ENCODE measurements around the gene SPECC1.
"Not testable (repeated sequence)": the region's sequence is repeated elsewhere in the genome, so short reads cannot be mapped to it uniquely, and the experiment has no call there.

SPECC1 gene

DNA sequence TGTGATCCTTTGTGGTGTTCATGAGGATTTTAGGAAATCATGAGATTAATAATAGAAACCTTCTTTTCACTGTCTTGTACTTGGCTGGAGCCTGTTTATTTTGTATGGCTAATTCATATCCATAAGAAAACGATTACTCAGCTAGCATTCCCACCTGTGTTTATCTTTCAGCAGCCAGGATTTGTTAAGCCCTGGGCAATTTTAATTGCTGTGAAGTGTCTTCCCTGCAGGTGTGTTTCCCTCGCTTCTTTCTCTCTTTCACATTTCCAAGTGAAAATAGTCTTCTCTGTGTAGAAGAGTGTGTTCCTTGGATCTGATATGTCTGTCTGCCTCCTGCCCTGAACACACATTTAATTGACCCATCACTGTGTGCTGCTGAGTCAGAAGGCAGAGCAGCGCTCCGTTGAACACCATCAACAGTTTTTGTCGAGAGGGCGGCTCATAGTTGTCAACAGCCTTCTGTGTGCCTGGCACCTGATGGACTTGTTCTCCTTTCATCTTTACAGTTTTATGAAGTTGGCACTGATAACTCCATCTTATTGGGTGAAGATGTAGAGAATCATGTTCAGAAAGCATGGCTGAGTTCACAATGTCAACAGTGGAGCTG lies 83.2 kb downstream of the SPECC1 start:
- H3K4me1 ChIP-seq (ENCODE audit: control insufficient read depth in 5 of 5, insufficient read depth in 5 of 5, low read length in 5 of 5), result peaks cover 0 to 70% (median 56%) of the 10 kb centered on the region in 5 donors

DNA sequence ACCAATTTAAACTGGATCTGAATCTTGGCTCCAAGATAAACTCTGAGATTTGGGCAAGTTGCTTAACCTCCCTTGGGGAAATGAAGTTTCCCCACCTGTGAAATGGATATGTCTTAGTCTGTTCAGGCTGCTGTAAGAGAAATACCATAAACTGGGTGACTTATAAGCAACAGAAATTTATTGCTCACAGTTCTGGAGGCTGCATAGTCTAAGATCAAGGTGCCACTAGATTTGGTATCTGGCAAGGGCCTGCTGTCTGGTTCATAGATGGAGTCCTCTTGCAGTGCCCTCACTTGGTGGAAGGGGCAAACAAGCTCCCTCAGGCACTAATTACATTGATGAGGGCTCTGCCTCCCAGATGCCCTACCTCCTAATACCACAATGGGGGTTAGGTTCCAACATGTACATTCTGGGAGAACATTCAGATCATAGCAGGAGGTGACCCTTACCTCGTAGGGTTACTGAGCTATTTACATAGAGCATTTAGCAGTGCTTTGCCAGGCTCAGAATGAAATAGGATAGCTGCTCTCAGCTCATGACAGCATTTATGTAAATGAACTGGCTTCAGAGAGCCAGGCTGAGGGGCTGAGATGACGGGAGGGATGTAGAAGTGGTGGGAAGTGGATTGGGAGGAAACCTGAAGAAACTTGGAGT lies 83.9 kb downstream of the SPECC1 start:
- Histone ChIP-seq H3K4me1 (ENCODE audit: control insufficient read depth in 5 of 5, insufficient read depth in 5 of 5, low read length in 5 of 5) (peaks cover 0 to 66% (median 53%) of the 10 kb centered on the region in 5 donors), H3K4me3 (ENCODE audit: low read depth in 1 of 5, low read length in 5 of 5) (no peak overlapping the region), H3K9ac (ENCODE audit: low read length in 5 of 5) (no peak overlapping the region), H3K36me3 (ENCODE audit: control insufficient read depth in 5 of 5, insufficient read depth in 5 of 5, low read length in 5 of 5) (peaks cover 0 to 15% (median 13%) of the 10 kb centered on the region in 5 donors), H3K9me3 (ENCODE audit: control insufficient read depth in 5 of 5, low read length in 5 of 5) (no peaks in the 10 kb centered on the region), H3K27me3 (ENCODE audit: control insufficient read depth in 5 of 5, insufficient read depth in 4 of 5, low read length in 5 of 5) (no peaks in the 10 kb centered on the region), H3K27ac (ENCODE audit: low read depth, low read length) (peak overlapping the region; percentile 82)

More for the DNA sequence above, 83.2 kb downstream of the SPECC1 start:
- Histone ChIP-seq H3K4me3 (ENCODE audit: low read depth in 1 of 5, low read length in 5 of 5) (no peak overlapping the region), H3K27ac (ENCODE audit: low read depth, low read length) (peak overlapping the region; percentile 82), H3K36me3 (ENCODE audit: control insufficient read depth in 5 of 5, insufficient read depth in 5 of 5, low read length in 5 of 5) (peaks cover 0 to 8% (median 6%) of the 10 kb centered on the region in 5 donors), H3K27me3 (ENCODE audit: control insufficient read depth in 5 of 5, insufficient read depth in 4 of 5, low read length in 5 of 5) (no peaks in the 10 kb centered on the region), H3K9me3 (ENCODE audit: control insufficient read depth in 5 of 5, low read length in 5 of 5) (no peaks in the 10 kb centered on the region), H3K9ac (ENCODE audit: low read length in 5 of 5) (peak overlapping the region in 3 of 5 donors; percentile 12 to 60 (median 45))

DNA sequence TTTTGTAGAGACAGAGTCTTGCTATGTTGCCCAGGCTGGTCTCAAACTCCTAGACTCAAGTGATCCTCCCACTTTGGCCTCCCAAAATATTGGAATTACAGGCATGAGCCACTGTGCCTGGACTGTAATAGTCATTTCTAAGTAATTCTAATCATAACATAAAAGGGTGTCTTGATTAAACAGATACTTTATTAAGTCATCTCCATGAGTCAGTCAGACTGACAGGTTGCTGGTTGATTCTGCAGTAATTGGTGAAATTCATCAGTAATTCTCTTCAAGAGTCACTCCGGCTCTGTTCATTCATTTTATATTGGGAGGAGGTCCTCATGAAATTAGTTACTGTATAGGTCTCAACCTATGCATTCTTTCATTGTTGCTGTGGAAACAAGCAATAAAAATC lies 85.6 kb downstream of the SPECC1 start:
- Histone ChIP-seq H3K4me1 (ENCODE audit: control insufficient read depth in 5 of 5, insufficient read depth in 5 of 5, low read length in 5 of 5) (peaks cover 0 to 64% (median 49%) of the 10 kb centered on the region in 5 donors), H3K9ac (ENCODE audit: low read length in 5 of 5) (no peak overlapping the region), H3K9me3 (ENCODE audit: control insufficient read depth in 5 of 5, low read length in 5 of 5) (no peaks in the 10 kb centered on the region), H3K36me3 (ENCODE audit: control insufficient read depth in 5 of 5, insufficient read depth in 5 of 5, low read length in 5 of 5) (peaks cover 0 to 22% (median 22%) of the 10 kb centered on the region in 5 donors), H3K27ac (ENCODE audit: low read depth, low read length) (peak overlapping the region; percentile 18), H3K27me3 (ENCODE audit: control insufficient read depth in 5 of 5, insufficient read depth in 4 of 5, low read length in 5 of 5) (no peaks in the 10 kb centered on the region), H3K4me3 (ENCODE audit: low read depth in 1 of 5, low read length in 5 of 5) (peak overlapping the region in 1 of 5 donors; percentile 23)

DNA sequence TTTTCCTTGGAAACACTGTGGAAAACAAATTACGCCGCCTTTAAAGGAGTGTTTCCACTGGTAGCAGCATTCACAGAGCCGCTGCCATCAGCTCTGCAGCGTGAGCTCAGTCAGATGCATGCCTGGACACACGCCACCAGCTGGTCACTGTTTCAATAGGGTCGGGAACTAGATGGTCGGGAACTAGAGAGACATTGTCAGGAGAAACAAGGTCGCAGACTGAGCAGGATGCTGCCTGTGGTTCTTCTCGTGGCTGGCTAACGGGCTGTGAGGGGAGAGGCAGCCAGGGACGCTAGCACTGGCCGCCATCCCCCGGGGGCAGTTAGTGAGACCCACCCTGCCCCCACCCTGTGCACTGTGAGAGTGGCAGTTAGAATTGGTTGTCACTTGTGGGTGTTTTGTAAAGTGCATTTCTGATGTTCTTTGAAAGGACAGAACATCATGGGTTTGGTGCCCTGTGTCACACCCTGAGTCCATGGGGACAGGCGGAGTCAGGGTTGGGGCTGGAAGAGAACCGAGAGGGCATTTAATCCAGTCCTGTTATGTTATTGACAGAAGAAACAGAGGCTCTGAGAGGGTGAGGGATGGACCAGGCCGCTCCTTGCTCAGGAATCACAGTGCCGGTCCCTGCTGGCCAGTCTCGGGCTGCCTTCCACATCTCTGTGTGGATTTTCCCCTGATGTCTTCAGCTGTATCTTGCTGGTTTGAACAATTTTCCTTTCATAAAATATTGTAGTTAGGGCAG lies 86.3 kb downstream of the SPECC1 start:
- peak overlapping the region in 2 of 5 donors; percentile 18 to 57 for H3K9ac ChIP-seq (ENCODE audit: low read length in 5 of 5)
- H3K9me3 ChIP-seq (ENCODE audit: control insufficient read depth in 5 of 5, low read length in 5 of 5), result no peaks in the 10 kb centered on the region
- peaks cover 0 to 58% (median 41%) of the 10 kb centered on the region in 5 donors for H3K4me1 ChIP-seq (ENCODE audit: control insufficient read depth in 5 of 5, insufficient read depth in 5 of 5, low read length in 5 of 5)
- H3K36me3 ChIP-seq (ENCODE audit: control insufficient read depth in 5 of 5, insufficient read depth in 5 of 5, low read length in 5 of 5), result peaks cover 0 to 22% (median 22%) of the 10 kb centered on the region in 5 donors
- no peaks in the 10 kb centered on the region for H3K27me3 ChIP-seq (ENCODE audit: control insufficient read depth in 5 of 5, insufficient read depth in 4 of 5, low read length in 5 of 5)
- peak overlapping the region; percentile 18 for H3K27ac ChIP-seq (ENCODE audit: low read depth, low read length)
- H3K4me3 ChIP-seq (ENCODE audit: low read depth in 1 of 5, low read length in 5 of 5), result peak overlapping the region; percentile 23 to 62 (median 41)

DNA sequence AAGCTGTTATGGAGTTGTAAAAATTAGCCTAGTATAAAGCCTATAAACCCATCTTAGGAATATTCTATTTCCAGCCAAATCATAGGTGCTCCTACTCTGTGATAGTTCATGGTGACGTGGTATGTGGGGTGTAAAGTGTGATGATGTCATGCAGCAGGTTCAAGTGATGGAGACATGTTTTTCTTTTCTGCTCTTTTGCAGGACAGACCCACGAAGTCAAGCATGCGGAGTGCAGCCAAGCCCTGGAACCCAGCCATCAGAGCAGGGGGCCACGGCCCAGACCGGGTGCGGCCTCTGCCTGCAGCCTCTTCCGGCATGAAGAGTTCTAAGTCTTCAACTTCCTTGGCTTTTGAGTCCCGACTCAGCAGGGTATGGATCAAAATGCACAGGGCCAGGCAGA lies 87.3 kb downstream of the SPECC1 start:
- no peaks in the 10 kb centered on the region for H3K9me3 ChIP-seq (ENCODE audit: control insufficient read depth in 5 of 5, low read length in 5 of 5)
- no peaks in the 10 kb centered on the region for H3K27me3 ChIP-seq (ENCODE audit: control insufficient read depth in 5 of 5, insufficient read depth in 4 of 5, low read length in 5 of 5)
- H3K4me1 ChIP-seq (ENCODE audit: control insufficient read depth in 5 of 5, insufficient read depth in 5 of 5, low read length in 5 of 5), result peaks cover 0 to 49% (median 33%) of the 10 kb centered on the region in 5 donors
- peaks cover 0 to 23% (median 22%) of the 10 kb centered on the region in 5 donors for H3K36me3 ChIP-seq (ENCODE audit: control insufficient read depth in 5 of 5, insufficient read depth in 5 of 5, low read length in 5 of 5)
- H3K4me3 ChIP-seq (ENCODE audit: low read depth in 1 of 5, low read length in 5 of 5), result no peak overlapping the region
- no peak overlapping the region for H3K9ac ChIP-seq (ENCODE audit: low read length in 5 of 5)
- H3K27ac ChIP-seq (ENCODE audit: low read depth, low read length), result no peak overlapping the region

DNA sequence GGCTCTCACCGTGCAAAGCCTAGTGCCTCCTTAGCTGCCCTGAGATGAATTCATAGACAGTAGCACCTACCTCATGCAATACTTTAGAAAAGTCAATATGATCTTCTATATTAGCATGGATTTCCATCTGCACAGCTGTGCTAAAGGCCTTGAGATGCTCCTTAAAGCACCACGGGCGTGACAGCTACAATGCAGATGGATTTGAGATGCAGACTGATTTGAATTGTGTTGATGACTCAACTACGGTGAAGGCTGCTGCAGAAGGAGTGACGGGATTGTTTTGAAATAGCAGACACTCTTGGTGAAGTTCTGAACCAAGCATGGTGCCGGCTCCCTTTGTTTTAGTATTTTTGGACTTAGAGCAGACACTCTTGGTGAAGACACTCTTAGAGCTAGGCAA lies 88.2 kb downstream of the SPECC1 start:
- H3K4me1 ChIP-seq (ENCODE audit: control insufficient read depth in 5 of 5, insufficient read depth in 5 of 5, low read length in 5 of 5), result peaks cover 0 to 40% (median 24%) of the 10 kb centered on the region in 5 donors
- H3K4me3 ChIP-seq (ENCODE audit: low read depth in 1 of 5, low read length in 5 of 5), result no peak overlapping the region
- H3K36me3 ChIP-seq (ENCODE audit: control insufficient read depth in 5 of 5, insufficient read depth in 5 of 5, low read length in 5 of 5), result peaks cover 0 to 32% (median 22%) of the 10 kb centered on the region in 5 donors
- H3K27ac ChIP-seq (ENCODE audit: low read depth, low read length), result no peak overlapping the region
- no peak overlapping the region for H3K9ac ChIP-seq (ENCODE audit: low read length in 5 of 5)
- H3K9me3 ChIP-seq (ENCODE audit: control insufficient read depth in 5 of 5, low read length in 5 of 5), result no peaks in the 10 kb centered on the region
- H3K27me3 ChIP-seq (ENCODE audit: control insufficient read depth in 5 of 5, insufficient read depth in 4 of 5, low read length in 5 of 5), result no peaks in the 10 kb centered on the region

DNA sequence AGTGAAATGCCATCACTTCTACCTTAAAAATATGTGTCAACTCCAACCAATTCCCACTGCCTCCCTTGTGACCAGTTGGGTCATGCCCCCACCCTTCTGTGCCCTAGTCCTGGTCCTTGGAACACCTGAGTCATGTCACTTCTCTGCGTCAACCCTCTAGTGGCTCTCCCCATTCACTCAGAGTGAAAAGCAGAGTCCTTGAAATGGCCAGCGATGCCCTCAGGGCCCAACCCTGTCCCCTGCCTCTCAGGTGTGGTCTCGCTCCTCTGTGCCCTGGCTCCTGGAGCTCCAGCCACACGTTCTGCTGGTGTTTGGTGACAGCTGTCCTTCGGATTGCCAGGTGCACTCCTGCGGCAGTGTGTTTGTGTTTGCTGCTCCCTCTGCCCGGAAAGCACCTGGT lies 89.2 kb downstream of the SPECC1 start:
- H3K27ac ChIP-seq (ENCODE audit: low read depth, low read length), result no peak overlapping the region
- no peaks in the 10 kb centered on the region for H3K9me3 ChIP-seq (ENCODE audit: control insufficient read depth in 5 of 5, low read length in 5 of 5)
- H3K36me3 ChIP-seq (ENCODE audit: control insufficient read depth in 5 of 5, insufficient read depth in 5 of 5, low read length in 5 of 5), result peaks cover 0 to 35% (median 22%) of the 10 kb centered on the region in 5 donors
- no peaks in the 10 kb centered on the region for H3K27me3 ChIP-seq (ENCODE audit: control insufficient read depth in 5 of 5, insufficient read depth in 4 of 5, low read length in 5 of 5)
- peaks cover 0 to 30% (median 15%) of the 10 kb centered on the region in 5 donors for H3K4me1 ChIP-seq (ENCODE audit: control insufficient read depth in 5 of 5, insufficient read depth in 5 of 5, low read length in 5 of 5)
- H3K4me3 ChIP-seq (ENCODE audit: low read depth in 1 of 5, low read length in 5 of 5), result no peak overlapping the region
- no peak overlapping the region for H3K9ac ChIP-seq (ENCODE audit: low read length in 5 of 5)

DNA sequence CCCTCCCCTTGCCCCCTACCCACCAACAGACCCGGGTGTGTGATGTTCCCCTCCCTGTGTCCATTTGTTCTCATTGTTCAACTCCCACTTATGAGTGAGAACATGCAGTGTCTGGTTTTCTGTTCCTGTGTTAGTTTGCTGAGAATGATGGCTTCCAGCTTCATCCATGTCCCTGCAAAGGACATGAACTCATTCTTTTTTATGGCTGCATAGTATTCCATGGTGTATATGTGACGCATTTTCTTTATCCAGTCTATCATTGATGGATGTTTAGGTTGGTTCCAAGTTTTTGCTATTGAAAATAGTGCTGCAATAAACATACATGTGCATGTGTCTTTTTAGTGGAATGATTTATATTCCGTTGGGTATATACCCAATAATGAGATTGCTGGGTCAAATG lies 91.6 kb downstream of the SPECC1 start:
- not testable (repeated sequence) for H3K9ac ChIP-seq (ENCODE audit: low read length in 5 of 5); H3K4me1 ChIP-seq (ENCODE audit: control insufficient read depth in 5 of 5, insufficient read depth in 5 of 5, low read length in 5 of 5); H3K27me3 ChIP-seq (ENCODE audit: control insufficient read depth in 5 of 5, insufficient read depth in 4 of 5, low read length in 5 of 5); H3K9me3 ChIP-seq (ENCODE audit: control insufficient read depth in 5 of 5, low read length in 5 of 5); H3K4me3 ChIP-seq (ENCODE audit: low read depth in 1 of 5, low read length in 5 of 5); H3K27ac ChIP-seq (ENCODE audit: low read depth, low read length)
- H3K36me3 ChIP-seq (ENCODE audit: control insufficient read depth in 5 of 5, insufficient read depth in 5 of 5, low read length in 5 of 5), result peaks cover 0 to 35% (median 22%) of the 10 kb centered on the region in 5 donors

DNA sequence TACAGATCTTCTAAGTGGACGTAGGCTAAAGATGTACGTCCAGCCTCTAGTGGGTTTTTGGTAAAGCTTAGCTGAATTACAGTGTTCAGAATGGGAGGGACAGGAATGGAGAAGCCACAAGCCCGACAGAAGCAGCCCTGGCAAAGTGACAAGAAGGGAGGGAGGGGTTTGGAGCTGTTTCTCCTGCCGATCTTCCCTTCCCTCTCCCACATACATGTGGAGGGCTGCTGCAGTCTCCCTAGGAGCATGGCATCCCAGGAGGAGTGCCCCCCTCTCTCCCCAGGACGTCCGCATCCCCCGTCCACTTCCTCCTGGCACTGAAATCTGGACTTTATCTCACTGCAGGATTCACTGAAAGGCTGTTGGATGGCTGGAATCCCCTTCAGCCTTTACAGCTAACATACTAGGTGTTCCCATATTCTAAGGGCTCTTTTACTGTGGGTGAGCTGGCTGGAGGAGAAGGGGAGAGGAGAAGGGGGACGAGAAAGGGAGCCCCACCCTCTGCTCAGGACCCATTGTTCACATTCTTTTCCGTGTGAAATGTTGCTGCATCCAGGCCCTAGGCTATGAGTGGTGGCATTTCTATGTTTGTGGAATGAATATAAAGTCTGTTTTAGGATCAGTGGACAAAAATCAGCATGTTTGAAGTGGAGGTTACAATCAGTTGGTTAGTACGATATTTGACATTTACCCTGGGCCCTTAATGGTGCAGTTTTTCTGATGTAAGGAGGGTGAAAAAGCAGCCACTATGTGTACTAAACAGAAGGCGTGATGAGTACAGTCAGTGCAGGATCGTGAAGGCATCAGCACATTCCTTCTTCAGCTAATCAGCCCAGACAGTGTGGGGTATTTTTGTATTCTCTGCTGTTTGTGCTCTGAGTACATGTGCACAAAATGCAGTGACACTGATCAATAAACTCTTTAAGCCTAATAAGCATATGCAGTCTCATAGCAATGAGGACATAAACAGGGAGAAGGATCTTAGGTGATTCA lies 94.6 kb downstream of the SPECC1 start:
- no peak overlapping the region for H3K4me3 ChIP-seq (ENCODE audit: low read depth in 1 of 5, low read length in 5 of 5)
- no peaks in the 10 kb centered on the region for H3K9me3 ChIP-seq (ENCODE audit: control insufficient read depth in 5 of 5, low read length in 5 of 5)
- peaks cover 0 to 15% (median 2%) of the 10 kb centered on the region in 5 donors for H3K36me3 ChIP-seq (ENCODE audit: control insufficient read depth in 5 of 5, insufficient read depth in 5 of 5, low read length in 5 of 5)
- no peak overlapping the region for H3K27ac ChIP-seq (ENCODE audit: low read depth, low read length)
- peaks cover 0 to 9% (median 4%) of the 10 kb centered on the region in 5 donors for H3K4me1 ChIP-seq (ENCODE audit: control insufficient read depth in 5 of 5, insufficient read depth in 5 of 5, low read length in 5 of 5)
- H3K27me3 ChIP-seq (ENCODE audit: control insufficient read depth in 5 of 5, insufficient read depth in 4 of 5, low read length in 5 of 5), result no peaks in the 10 kb centered on the region
- H3K9ac ChIP-seq (ENCODE audit: low read length in 5 of 5), result peak overlapping the region in 1 of 5 donors; percentile 35

All from subcutaneous abdominal adipose tissue (tissue), 5 donors.